ENCODE measurements around the gene CERK. TPM values are rescaled to one million over a fixed set of nuclear protein-coding genes. Genes with fewer than 3 reads are reported as not detected.

Gene CERK
- total RNA-seq, 1 donor from 2014 or later: 13.0 TPM

GRCh38 chr22:46678003-46678657 lies 59.9 kb downstream of the CERK start:
- no peak for DNase-seq (ENCODE audit: low spot score)

- DNase-seq (ENCODE audit: low spot score): no peak
Observed at GRCh38 chr22:46677323-46678002, 60.6 kb downstream of the CERK start.

GRCh38 chr22:46676881-46677280 lies 61.2 kb downstream of the CERK start:
- DNase-seq (ENCODE audit: low spot score): no peak

GRCh38 chr22:46676479-46676878 lies 61.6 kb downstream of the CERK start:
- DNase-seq (ENCODE audit: low spot score): no peak

- no peak for DNase-seq (ENCODE audit: low spot score)
Observed at GRCh38 chr22:46675938-46676337, 62.1 kb downstream of the CERK start.

GRCh38 chr22:46675479-46675878 lies 62.6 kb downstream of the CERK start:
- DNase-seq (ENCODE audit: low spot score): no peak

- no peak for DNase-seq (ENCODE audit: low spot score)
Observed at GRCh38 chr22:46674906-46675305, 63.1 kb downstream of the CERK start.

GRCh38 chr22:46674367-46674781 lies 63.7 kb downstream of the CERK start:
- DNase-seq (ENCODE audit: low spot score): no peak

GRCh38 chr22:46673662-46674236 lies 64.3 kb downstream of the CERK start:
- DNase-seq (ENCODE audit: low spot score): no peak

GRCh38 chr22:46673205-46673604 lies 64.8 kb downstream of the CERK start:
- no peak for DNase-seq (ENCODE audit: low spot score)

- DNase-seq (ENCODE audit: low spot score): no peak
Observed at GRCh38 chr22:46672731-46673130, 65.3 kb downstream of the CERK start.

GRCh38 chr22:46671824-46672432 lies 66.1 kb downstream of the CERK start:
- no peak for DNase-seq (ENCODE audit: low spot score)

GRCh38 chr22:46669201-46669600 lies 68.9 kb downstream of the CERK start:
- no peak for DNase-seq (ENCODE audit: low spot score)

- DNase-seq (ENCODE audit: low spot score): no peak
Observed at GRCh38 chr22:46668116-46668515, 69.9 kb downstream of the CERK start.

- no peak for DNase-seq (ENCODE audit: low spot score)
Observed at GRCh38 chr22:46667245-46667623, 70.8 kb downstream of the CERK start.

GRCh38 chr22:46666577-46667244 lies 71.3 kb downstream of the CERK start:
- no peak for DNase-seq (ENCODE audit: low spot score)

GRCh38 chr22:46665751-46666280 lies 72.2 kb downstream of the CERK start:
- DNase-seq (ENCODE audit: low spot score): no peak

GRCh38 chr22:46665151-46665695 lies 72.8 kb downstream of the CERK start:
- DNase-seq (ENCODE audit: low spot score): no peak

- no peak for DNase-seq (ENCODE audit: low spot score)
Observed at GRCh38 chr22:46664301-46664855, 73.7 kb downstream of the CERK start.

GRCh38 chr22:46663436-46664100 lies 74.5 kb downstream of the CERK start:
- DNase-seq (ENCODE audit: low spot score): no peak

- no peak for DNase-seq (ENCODE audit: low spot score)
Observed at GRCh38 chr22:46663001-46663400, 75.1 kb downstream of the CERK start.

Measured in ureter (tissue), 1 donor.